ENCODE results near the gene CCN6.

GRCh38 chr6:112027942-112028674 lies 25.8 kb upstream of the CCN6 start:
- TF ChIP-seq CTCF (conservative IDR thresholded peaks at IDR 0.05 in 1 of 2, IDR thresholded peaks at IDR 0.05 in 1 of 2; ENCODE audit: low read depth in 1 of 2, low read length in 2 of 2) (no peak), EZH2 (IDR thresholded peaks at IDR 0.05; ENCODE audit: low read length, missing control alignments) (no peak)
